ENCODE measurements around the gene ZEB2. TPM values are rescaled to one million over a fixed set of nuclear protein-coding genes. Genes with fewer than 3 reads are reported as not detected.

ZEB2 gene
- total and polyA plus RNA-seq, 2 donors from 2014 or later: 8.3 to 136 TPM

DNA sequence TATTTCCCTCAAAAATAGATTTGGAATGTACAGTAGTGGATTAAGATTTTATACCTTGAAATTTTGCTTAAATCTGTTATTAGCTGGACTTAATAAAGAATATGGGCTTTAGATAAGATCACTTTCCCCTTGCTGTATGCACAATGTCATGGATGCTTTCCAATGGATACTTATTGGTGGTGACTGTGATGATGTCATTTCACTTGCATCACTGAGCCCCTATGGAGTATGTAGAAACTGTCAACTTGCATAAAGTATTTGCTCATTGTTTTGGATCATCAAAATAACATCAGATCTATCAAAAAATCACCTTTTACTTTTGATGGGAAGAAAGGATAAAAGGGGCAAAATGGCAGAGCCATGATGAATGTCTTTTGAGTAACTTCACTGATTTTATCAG is 112.7 kb downstream of the ZEB2 start:
- intact Hi-C loops (cut with DNase I): no loop called here
- Histone ChIP-seq H3K9me3 (ENCODE audit: control insufficient read depth in 2 of 3, insufficient read depth in 1 of 3, low read length in 3 of 3) (no peaks in the 10 kb centered on the region), H3K27ac (ENCODE audit: low read depth in 2 of 2, low read length in 2 of 2) (no peak overlapping the region), H3K9ac (ENCODE audit: low read length in 3 of 3) (no peak overlapping the region), H3K36me3 (ENCODE audit: control insufficient read depth in 2 of 3, insufficient read depth in 3 of 3, low read length in 3 of 3) (peaks cover 0 to 5% (median 0%) of the 10 kb centered on the region in 3 donors), H3K4me1 (ENCODE audit: control insufficient read depth in 2 of 3, insufficient read depth in 2 of 3, low read depth in 1 of 3, low read length in 3 of 3) (peaks cover 0 to 3% (median 0%) of the 10 kb centered on the region in 3 donors), H3K27me3 (ENCODE audit: control insufficient read depth, insufficient read depth, low read length) (no peaks in the 10 kb centered on the region), H3K4me3 (ENCODE audit: low read length in 3 of 3) (no peak overlapping the region)
- FAIRE-seq: no peak
- TF ChIP-seq CTCF (IDR thresholded peaks at IDR 0.05; ENCODE audit: borderline replicate concordance, extremely low read depth, insufficient read depth): no peak
- DNase-seq: no peak

DNA sequence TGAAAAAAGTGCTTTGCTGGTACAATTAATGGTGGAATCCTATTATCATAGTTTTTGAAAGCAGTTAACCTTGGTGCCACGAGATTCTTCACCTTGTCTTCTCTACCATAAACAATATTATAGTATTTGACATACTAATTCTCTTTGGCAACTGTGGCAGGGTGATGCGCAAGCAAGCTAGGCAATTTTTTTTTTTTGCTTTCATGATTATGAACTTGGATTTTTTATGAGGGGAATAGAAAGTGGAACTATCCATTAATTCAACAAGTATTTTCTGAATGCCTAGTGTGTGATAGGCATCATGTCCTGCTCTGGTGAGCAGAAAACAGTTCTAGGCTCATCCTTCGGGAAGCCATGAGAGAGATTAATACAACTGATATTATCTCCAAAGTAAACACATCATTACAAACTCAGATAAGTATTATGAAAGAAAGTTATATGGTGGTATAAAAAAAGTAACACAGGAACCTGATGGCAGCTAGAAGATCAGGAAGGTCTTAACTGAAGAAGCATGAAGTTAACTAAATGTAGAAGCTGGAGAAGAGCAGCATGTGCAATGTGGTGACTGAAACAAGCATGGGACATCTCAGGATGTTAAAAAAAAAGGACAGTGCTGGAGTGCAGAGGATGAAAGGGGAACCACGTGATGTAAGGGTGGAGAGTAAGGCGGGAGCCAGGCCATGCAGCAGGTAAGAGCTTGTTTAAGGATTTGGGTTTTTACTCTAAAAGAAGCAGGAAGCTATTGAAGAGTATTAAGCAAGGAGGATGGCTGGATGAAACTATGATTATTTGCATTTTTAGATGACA is 113.7 kb downstream of the ZEB2 start:
- Histone ChIP-seq H3K9ac (ENCODE audit: low read length in 3 of 3) (no peak overlapping the region), H3K4me3 (ENCODE audit: low read length in 3 of 3) (no peak overlapping the region), H3K9me3 (ENCODE audit: control insufficient read depth in 2 of 3, insufficient read depth in 1 of 3, low read length in 3 of 3) (no peaks in the 10 kb centered on the region), H3K27me3 (ENCODE audit: control insufficient read depth, insufficient read depth, low read length) (no peaks in the 10 kb centered on the region), H3K4me1 (ENCODE audit: control insufficient read depth in 2 of 3, insufficient read depth in 2 of 3, low read depth in 1 of 3, low read length in 3 of 3) (peaks cover 0 to 5% (median 0%) of the 10 kb centered on the region in 3 donors), H3K27ac (ENCODE audit: low read depth in 2 of 2, low read length in 2 of 2) (no peak overlapping the region), H3K36me3 (ENCODE audit: control insufficient read depth in 2 of 3, insufficient read depth in 3 of 3, low read length in 3 of 3) (peaks cover 0 to 6% (median 0%) of the 10 kb centered on the region in 3 donors)
- intact Hi-C loops (cut with DNase I): no loop called here
- no peak for TF ChIP-seq CTCF (IDR thresholded peaks at IDR 0.05; ENCODE audit: borderline replicate concordance, extremely low read depth, insufficient read depth)
- DNase-seq (no peak), FAIRE-seq (no peak)

DNA sequence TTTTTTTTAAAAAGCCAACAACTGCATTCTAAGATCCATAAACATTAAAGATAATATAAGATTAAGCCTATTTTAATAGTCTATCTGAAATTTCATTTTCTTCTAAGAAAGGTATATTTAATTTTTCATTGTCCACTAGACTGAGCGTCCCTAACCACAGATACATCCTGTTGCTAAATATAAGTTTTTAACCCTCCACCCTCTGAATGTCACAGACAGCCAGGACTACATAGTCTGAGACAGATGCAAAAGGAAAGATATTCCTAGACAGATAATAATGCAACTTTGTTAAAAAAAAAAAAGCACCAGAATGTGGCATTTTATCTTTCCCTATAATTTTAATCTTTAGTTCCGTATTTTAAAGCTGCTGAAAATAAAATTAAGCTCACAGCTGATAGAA is 114.6 kb downstream of the ZEB2 start:
- DNase-seq (no peak), FAIRE-seq (peak; percentile 11)
- Histone ChIP-seq H3K36me3 (ENCODE audit: control insufficient read depth in 2 of 3, insufficient read depth in 3 of 3, low read length in 3 of 3) (peaks cover 0 to 11% (median 1%) of the 10 kb centered on the region in 3 donors), H3K9ac (ENCODE audit: low read length in 3 of 3) (no peak overlapping the region), H3K4me1 (ENCODE audit: control insufficient read depth in 2 of 3, insufficient read depth in 2 of 3, low read depth in 1 of 3, low read length in 3 of 3) (peaks cover 0 to 5% (median 0%) of the 10 kb centered on the region in 3 donors), H3K27me3 (ENCODE audit: control insufficient read depth, insufficient read depth, low read length) (no peaks in the 10 kb centered on the region), H3K9me3 (ENCODE audit: control insufficient read depth in 2 of 3, insufficient read depth in 1 of 3, low read length in 3 of 3) (no peaks in the 10 kb centered on the region), H3K27ac (ENCODE audit: low read depth in 2 of 2, low read length in 2 of 2) (no peak overlapping the region), H3K4me3 (ENCODE audit: low read length in 3 of 3) (no peak overlapping the region)
- TF ChIP-seq CTCF (IDR thresholded peaks at IDR 0.05; ENCODE audit: borderline replicate concordance, extremely low read depth, insufficient read depth): no peak
- intact Hi-C loops (cut with DNase I): no loop called here

All from kidney (tissue), 14 donors.